HG02938 (cell line): ENCODE measurements around the gene ASPSCR1.

ENCODE experiments used
- ATAC-seq: cut with Tn5 transposase; IDR thresholded peaks from one replicate; pipeline ENCODE4 v1.9.1; 2021; ENCODE audit warnings: mild to moderate bottlenecking, moderate library complexity; ENCODE audit not compliant: unreplicated experiment

ASPSCR1 gene

DNA sequence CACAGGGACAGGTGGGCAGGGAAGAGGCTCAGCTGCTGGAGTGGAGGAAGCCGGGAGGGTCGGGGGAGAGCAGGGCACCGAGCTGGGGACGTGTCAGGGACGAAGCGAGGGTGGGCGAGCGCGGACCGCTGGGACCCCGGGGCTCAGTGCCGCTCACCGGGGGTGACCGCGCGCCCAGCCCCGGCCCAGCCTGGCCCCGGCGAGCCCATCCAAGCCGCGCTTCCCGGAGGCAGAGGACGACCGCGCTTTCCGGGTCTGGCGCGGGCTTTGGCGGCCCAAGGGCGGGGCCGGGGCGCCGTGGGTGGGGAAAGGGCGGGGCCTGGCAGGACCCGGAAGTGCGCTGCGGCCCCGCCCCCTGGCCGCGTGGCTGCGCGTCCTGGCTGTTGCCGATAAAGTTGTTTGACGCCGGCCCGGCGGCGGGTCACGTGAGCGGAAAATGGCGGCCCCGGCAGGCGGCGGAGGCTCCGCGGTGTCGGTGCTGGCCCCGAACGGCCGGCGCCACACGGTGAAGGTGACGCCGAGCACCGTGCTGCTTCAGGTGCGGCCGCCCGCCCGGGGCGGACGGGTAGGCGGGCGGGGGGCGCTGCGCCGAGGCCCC lies at the start of gene ASPSCR1:
Gene ASPSCR1 (plus strand): TSS at position 419 of the 598 bp plus-strand sequence. CDS start 18 bp downstream, at position 437.
- ATAC-seq = peak; percentile 82

DNA sequence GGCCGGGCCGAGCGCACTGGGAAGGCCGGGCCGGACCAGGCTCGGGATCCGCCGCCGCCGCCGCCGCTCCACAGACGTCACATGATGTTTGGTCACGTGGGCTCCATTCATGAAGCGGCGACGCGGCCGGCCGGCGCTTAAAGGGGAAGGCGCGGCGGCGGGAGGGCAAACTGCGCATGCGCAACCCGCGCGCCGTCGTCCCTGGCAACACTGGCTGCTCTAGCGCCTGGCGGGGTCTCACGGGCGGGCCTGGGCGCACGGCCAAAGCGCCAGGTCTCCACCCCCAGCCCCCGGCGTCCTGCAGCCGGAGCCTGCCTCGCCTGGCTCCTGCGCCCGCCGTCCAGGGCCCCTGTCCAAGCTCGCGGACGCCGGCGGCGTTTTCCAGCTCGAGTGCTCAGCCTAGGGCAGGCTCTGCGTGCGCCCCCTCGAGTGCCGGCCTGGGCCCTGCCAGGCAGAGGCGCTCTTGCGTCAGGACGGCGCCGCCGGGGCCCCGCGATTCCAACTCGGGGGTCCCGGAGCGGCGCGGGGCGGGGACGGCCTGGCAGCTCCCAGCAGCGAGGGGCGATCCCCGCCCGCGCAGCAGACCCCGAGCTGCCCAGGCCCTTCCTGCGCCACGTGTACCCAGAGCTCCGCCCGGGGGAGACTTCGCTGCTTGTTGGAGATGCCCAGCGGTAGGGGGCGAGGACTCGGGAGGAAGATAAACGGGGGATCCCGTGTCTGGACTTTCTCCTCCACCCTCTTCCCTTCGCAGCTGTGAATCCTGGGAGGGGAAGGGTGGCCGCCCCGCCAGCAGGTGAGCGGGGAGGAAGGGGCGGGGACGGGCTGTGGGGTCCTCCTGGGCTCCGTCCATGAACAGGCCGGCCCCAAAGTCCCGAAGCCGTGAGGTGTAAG lies 49.5 kb upstream of the ASPSCR1 start, which contains the start of gene MAFG:
Gene MAFG (minus strand): TSS at position 83 of the 891 bp plus-strand sequence. CDS start 4,550 bp downstream, outside the sequence.
- ATAC-seq = peak; percentile 54

- no peak for ATAC-seq
Observed at GRCh38 chr17:81928544-81929252, 48.7 kb upstream of the ASPSCR1 start.

- no peak for ATAC-seq
Observed at GRCh38 chr17:81929253-81930141, 47.9 kb upstream of the ASPSCR1 start.

GRCh38 chr17:81930142-81931125 lies 47.0 kb upstream of the ASPSCR1 start:
- ATAC-seq = no peak

- no peak for ATAC-seq
Observed at GRCh38 chr17:81931189-81931556, 46.3 kb upstream of the ASPSCR1 start.

- ATAC-seq = no peak
Observed at GRCh38 chr17:81931557-81932332, 45.7 kb upstream of the ASPSCR1 start.

DNA sequence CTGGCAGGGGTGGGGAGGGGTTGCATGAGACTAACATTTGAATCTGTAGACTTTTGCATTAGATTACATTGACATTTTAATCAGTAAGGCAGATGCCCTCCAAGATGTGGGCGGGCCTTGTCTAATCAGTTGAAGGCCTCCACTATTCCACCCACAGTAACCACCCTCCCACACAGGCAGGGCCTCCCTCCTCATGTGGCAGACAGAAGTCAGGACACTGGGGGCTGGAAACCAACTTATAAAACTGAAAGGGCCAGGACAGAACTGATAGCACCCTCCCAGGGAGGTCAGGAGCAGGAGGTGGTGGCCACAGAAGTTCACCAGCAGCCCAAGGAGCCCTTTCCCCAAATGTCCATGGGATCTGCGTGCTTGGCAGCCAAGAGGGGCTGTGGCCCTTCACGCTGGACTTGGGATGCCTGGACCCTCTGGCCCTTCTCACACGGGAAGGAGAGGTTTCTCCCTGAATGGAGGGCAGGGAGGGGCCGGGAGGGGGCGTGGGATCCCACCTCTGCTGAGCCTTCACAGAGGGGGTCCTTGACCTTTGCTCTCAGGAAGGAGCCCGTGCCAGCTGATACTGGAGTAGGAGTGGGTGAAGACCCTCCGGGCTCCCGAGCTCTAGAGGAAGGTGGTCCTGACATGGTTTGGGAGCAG lies 45.0 kb upstream of the ASPSCR1 start:
- ATAC-seq = no peak

DNA sequence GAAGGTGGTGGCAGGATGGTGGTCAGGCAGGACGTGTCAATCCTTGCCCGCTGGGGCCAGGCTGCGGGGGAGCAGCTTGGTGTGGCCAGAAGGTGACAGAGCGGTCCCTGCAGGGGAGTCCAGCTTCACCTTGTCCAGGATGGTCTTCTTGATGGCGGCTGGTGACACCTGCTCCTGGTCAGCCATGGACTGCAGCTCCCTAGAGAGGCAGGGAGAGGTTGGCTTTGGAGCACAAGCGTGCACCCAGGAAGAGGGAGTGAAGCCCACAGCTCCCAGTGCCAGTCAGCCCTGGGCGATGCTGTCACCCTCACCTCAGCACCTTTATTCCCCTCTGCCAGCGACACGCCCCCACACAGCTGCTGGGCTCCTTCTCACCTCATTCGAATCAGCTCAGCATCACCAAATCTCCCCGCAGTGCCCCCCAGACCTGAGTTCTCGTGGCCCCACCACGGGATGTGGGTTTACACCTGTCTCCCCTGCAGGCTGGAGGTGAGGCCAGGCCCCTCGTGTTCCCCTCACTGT lies 44.2 kb upstream of the ASPSCR1 start:
- ATAC-seq = no peak

DNA sequence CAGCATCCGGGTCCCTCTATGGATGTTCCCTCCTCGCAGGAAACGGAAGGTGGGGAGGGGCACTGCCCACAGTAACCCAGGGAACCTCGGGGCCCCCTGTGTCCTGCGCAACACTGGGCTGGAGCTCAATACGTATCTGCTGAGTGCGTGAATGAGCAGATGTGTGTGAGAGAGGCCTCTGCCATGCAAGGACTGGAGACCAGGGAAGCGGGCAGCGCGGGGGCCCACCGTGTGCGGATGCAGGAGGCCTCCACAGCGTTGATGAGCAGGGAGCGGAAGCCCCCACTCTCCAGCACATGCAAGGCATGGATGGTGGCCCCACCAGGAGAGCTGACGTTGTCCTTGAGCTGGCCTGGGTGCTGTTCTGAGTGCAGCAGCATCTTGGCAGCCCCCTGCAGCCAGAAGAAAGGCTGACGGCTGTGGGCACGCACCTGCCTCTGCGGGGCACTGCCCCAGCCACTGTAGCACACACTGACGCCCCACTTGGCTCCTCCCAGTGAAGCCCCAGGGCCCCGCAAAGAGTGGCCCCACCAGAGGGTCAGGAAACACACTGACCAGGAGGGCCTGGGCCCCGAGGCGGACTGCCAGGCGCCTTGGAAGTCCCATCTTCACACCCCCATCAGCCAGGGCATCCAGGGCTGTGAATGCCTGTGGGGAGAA lies 43.2 kb upstream of the ASPSCR1 start:
- ATAC-seq = no peak

DNA sequence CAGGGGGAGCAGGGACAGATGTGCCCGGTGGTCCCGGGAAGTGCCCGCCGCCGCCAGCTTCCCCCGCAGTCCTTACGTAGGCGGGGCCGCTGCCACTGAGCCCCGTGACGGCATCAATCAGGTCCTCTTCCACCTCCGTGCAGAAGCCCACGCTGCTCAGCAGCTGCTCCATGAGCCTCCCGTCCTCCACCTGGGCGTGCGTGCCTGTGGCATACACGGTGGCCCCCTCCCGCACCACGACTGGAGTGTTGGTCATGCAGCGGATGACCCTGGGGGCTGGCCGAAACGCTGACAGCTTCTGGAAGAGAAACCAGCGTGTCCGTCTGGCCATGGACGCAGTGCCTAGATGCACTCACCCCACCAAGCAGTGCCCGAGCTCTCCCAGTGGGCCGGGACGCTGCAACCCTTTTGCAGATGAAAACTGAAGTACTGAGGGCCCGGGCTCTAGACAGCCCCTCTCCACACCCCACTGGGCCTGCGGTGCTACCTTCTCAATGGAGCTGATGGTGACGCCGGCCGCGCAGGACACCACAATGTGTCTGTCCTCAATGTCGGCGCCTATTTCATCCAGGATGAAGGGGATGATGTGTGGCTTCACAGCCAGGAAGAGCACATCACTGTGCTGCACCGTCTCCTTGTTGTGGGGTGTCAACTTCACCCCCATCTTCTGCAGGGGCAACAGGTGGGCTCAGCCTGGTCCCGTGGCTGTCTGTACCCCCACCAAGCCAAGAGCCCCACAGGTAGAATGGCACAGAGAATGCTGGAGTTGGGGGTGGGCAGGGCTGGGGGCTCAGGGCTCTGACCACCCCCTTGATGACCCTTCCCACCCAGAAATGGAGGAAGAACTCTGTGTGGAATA lies 42.4 kb upstream of the ASPSCR1 start:
- ATAC-seq = no peak

- ATAC-seq = no peak
Observed at GRCh38 chr17:81935709-81936084, 41.7 kb upstream of the ASPSCR1 start.

DNA sequence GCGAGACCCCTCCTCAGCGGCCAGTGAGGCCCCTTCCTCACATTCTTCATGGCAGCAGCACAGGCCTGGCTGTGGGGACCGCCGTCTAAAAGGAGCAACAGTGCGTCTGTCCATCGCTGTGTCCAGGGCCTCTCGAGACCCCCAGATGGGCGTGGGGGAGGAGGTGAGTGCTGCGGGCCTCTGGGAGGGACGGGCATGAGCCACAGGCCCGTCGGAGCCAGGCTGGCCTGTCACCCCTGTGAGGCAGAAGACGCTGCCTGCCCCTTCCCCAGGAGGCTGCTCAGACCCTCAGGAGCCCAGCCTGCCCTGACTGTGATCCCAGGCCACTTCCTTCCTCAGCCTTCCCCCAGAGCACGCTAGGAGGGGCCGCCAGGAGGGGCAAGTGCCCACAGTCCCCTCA lies 38.2 kb upstream of the ASPSCR1 start:
- no peak for ATAC-seq

DNA sequence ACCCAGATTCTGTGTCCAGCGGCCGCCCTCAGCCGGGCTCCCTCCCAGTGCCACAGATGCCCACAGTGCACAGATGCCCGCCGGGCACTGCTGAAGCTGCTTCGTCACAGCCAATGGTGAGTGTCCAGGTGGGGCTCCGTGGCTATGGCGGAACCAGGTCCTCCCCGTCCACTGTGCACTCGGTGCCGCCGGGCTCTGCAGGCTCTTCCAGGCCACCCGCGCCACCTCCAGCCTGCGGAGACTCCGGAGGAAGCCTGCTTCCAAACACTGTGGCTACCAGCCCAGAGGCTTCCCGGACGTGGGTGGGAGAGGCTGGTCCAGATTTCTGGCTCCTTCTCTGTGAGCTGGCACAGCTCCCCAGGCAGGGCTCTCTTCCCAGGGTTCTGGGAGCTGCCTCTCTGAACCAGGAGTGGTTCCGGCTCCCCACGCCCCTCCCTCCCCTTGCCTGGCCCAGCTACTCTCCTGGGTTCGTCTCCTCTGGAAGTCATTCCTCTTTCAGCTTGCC lies 37.5 kb upstream of the ASPSCR1 start:
- no peak for ATAC-seq

- ATAC-seq = no peak
Observed at GRCh38 chr17:81940538-81941483, 36.6 kb upstream of the ASPSCR1 start.
